ENCODE results near the gene DOK3.

Gene DOK3

GRCh38 chr5:177508221-177508611 lies 1.4 kb downstream of the DOK3 start:
- no peak for TF ChIP-seq ZNF565 (CRISPR knock-in tag; conservative IDR thresholded peaks at IDR 0.05; ENCODE audit: low read depth)
- no peak for TF ChIP-seq ZNF70 (CRISPR knock-in tag; IDR thresholded peaks at IDR 0.05)
- TF ChIP-seq RARB (CRISPR knock-in tag; IDR thresholded peaks at IDR 0.05): no peak
- no peak for TF ChIP-seq PPARA (CRISPR knock-in tag; IDR thresholded peaks at IDR 0.05; ENCODE audit: borderline replicate concordance)
- no peak for TF ChIP-seq ZC3H10 (CRISPR knock-in tag; IDR thresholded peaks at IDR 0.05)
- TF ChIP-seq GLIS3 (CRISPR knock-in tag; IDR thresholded peaks at IDR 0.05): no peak
- TF ChIP-seq ARNTL (CRISPR knock-in tag; IDR thresholded peaks at IDR 0.05; ENCODE audit: borderline replicate concordance, low read depth): no peak
- ATAC-seq: no peak

DNA sequence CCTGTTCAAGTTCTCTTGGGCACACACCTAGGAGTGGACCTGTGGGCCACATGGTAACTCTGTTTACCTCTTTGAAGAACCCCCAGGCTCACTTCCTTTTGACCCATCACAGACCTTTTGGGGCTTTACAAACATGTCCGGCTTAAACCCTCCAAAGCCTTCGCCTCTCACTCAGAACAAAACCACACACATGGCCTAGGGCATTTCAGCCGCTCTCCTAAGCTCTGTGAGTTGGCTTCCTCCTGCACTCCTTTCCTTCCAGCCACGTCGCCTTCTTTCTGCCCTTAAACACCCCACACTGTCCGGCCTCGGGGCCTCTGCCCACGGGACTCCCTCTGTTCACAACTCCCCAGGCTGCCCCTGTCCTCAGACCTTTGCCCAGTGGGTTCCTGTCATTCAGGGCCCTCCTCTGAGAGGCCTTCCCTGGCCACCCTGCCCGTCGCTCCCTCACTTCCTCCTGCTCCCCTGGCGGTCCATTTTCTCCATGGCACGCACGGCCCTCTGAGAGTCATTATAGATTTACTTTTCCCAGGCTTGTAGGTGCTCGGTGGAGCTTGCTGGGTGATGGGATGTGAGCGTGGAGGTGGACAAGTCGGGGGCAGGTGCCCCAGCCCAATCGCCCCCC lies 1.9 kb downstream of the DOK3 start:
- ATAC-seq: no peak
- TF ChIP-seq ZNF70 (CRISPR knock-in tag; IDR thresholded peaks at IDR 0.05): no peak

GRCh38 chr5:177507165-177507564 lies 2.5 kb downstream of the DOK3 start:
- peak; percentile 42; the same call in 2 of the 3 replicates for ATAC-seq
- TF ChIP-seq ZFP3 (CRISPR knock-in tag; IDR thresholded peaks at IDR 0.05): no peak
- no peak for TF ChIP-seq TOX (CRISPR knock-in tag; IDR thresholded peaks at IDR 0.05; ENCODE audit: borderline replicate concordance)
- no peak for TF ChIP-seq POU6F1 (CRISPR knock-in tag; IDR thresholded peaks at IDR 0.05; ENCODE audit: borderline replicate concordance, low read depth)
- TF ChIP-seq SNAI2 (CRISPR knock-in tag; IDR thresholded peaks at IDR 0.05): no peak
- no peak for TF ChIP-seq ARNTL (CRISPR knock-in tag; IDR thresholded peaks at IDR 0.05; ENCODE audit: borderline replicate concordance, low read depth)
- TF ChIP-seq ZNF70 (CRISPR knock-in tag; IDR thresholded peaks at IDR 0.05): no peak
- TF ChIP-seq ISL1 (CRISPR knock-in tag; IDR thresholded peaks at IDR 0.05): no peak
- TF ChIP-seq ZNF8 (CRISPR knock-in tag; IDR thresholded peaks at IDR 0.05): no peak
- no peak for TF ChIP-seq ZFP30 (CRISPR knock-in tag; IDR thresholded peaks at IDR 0.05)
- no peak for TF ChIP-seq CREB5 (CRISPR knock-in tag; IDR thresholded peaks at IDR 0.05; ENCODE audit: low read depth)
- TF ChIP-seq RARB (CRISPR knock-in tag; IDR thresholded peaks at IDR 0.05): no peak

DNA sequence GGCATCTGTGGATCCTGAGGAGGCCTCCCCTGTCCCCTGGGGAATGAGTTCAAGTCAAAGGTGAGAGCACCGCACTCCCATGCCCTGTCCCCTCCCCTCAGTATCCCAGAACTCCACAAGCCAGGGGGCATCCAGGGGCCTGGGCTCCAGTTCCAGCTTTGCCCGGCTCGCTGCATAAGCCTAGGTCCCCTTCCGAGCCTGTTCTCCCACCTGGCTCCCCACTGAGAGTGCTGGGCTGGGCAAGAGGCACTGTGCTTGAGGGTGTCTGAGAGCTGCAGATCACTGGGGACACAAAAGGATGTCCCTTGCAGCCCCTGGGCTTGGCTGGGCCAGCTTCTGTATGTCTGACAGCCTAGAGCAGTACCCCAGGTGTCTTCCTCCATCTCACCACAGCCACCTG lies 4.6 kb downstream of the DOK3 start:
- TF ChIP-seq TOX (CRISPR knock-in tag; IDR thresholded peaks at IDR 0.05; ENCODE audit: borderline replicate concordance): no peak
- ATAC-seq: no peak

DNA sequence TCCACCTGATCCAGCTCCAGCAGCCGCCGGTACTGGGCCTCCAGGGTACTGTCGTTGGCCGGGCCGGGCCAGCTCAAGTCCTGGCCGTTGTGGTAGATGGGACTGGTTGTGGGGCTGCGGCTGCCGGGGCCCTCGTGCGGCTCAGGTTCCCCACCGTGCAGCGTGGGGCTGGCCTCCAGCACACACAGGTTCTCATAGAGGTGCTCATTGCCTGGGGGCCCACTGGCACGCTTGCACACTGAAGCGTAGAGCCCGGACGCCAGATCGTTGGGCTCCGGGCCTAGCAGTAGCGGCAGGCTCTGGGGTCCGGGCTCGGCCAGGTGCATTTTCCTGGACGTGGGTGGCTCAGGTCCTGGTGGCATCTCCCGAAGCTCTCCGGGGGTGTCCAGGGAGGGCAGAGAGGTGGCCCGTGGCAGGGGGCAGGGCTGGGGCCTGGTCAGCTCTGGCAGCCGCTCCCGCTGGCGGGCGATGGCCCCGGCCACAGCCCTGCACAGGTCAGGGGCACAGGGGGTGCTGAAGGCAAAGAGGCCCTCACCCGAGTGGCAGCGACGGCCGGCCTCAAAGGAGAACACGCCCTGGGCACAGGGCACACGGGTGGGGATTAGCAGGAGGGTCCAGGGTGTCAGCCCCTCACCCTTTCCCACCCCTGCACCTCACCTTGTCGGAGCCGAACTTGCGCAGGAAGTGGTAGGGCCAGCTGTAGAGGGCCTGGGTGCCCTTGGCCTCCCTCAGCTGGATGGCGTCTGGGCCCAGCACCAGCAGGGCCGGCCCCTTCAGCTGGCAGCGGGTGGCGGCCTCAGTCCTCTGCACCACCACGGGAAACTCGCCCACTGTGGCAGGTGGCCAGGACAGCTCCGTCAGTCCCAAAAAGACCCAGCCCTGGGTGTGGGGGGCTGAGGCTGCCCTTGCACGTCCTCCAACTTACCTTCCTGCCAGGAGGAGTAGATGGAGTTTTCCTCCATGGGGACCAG lies 5.3 kb downstream of the DOK3 start:
- ATAC-seq: no peak
- no peak for TF ChIP-seq CREB5 (CRISPR knock-in tag; IDR thresholded peaks at IDR 0.05; ENCODE audit: low read depth)
- no peak for TF ChIP-seq PATZ1 (CRISPR knock-in tag; IDR thresholded peaks at IDR 0.05; ENCODE audit: borderline replicate concordance)
- TF ChIP-seq ZC3H10 (CRISPR knock-in tag; IDR thresholded peaks at IDR 0.05): no peak
- TF ChIP-seq POU6F1 (CRISPR knock-in tag; IDR thresholded peaks at IDR 0.05; ENCODE audit: borderline replicate concordance, low read depth): no peak
- TF ChIP-seq ZNF8 (CRISPR knock-in tag; IDR thresholded peaks at IDR 0.05): no peak
- TF ChIP-seq ZNF70 (CRISPR knock-in tag; IDR thresholded peaks at IDR 0.05): no peak
- TF ChIP-seq ZFP3 (CRISPR knock-in tag; IDR thresholded peaks at IDR 0.05): no peak
- TF ChIP-seq ISL1 (CRISPR knock-in tag; IDR thresholded peaks at IDR 0.05): no peak
- TF ChIP-seq ARNTL (CRISPR knock-in tag; IDR thresholded peaks at IDR 0.05; ENCODE audit: borderline replicate concordance, low read depth): no peak
- TF ChIP-seq GLIS3 (CRISPR knock-in tag; IDR thresholded peaks at IDR 0.05): no peak
- no peak for TF ChIP-seq TOX (CRISPR knock-in tag; IDR thresholded peaks at IDR 0.05; ENCODE audit: borderline replicate concordance)
- TF ChIP-seq SNAI2 (CRISPR knock-in tag; IDR thresholded peaks at IDR 0.05): no peak
- no peak for TF ChIP-seq CSRNP3 (CRISPR knock-in tag; IDR thresholded peaks at IDR 0.05)
- no peak for TF ChIP-seq CSDC2 (CRISPR knock-in tag; IDR thresholded peaks at IDR 0.05)
- TF ChIP-seq ESRRG (CRISPR knock-in tag; IDR thresholded peaks at IDR 0.05): no peak
- TF ChIP-seq OSR1 (CRISPR knock-in tag; IDR thresholded peaks at IDR 0.05): no peak

All from SK-N-SH treated with all-trans-retinoic acid at 6 μM for 48 hours (cell line).